Fibroblast of pulmonary artery (primary cell): ENCODE results near the gene HMGXB3.

Experiments
- DNase-seq: peaks from one replicate; pipeline ENCODE4 v3.0.0-alpha.2; 2010; ENCODE audit warnings: low read depth
- H3K4me3 ChIP-seq: replicated peaks from 2 replicates; pipeline ENCODE4 v1.5.1; 2011; ENCODE audit warnings: low read depth, mild to moderate bottlenecking, control low read depth, low read length, moderate library complexity
- CTCF ChIP-seq: IDR thresholded peaks from 2 replicates; pipeline ENCODE4 v1.5.1; 2011; ENCODE audit warnings: mild to moderate bottlenecking, control low read depth, low read length, inconsistent platforms; ENCODE audit errors: missing control alignments

HMGXB3 gene

GRCh38 chr5:150056075-150056443 lies 55.5 kb downstream of the HMGXB3 start:
- no peak overlapping the region for H3K4me3 ChIP-seq
- DNase-seq = no peak
- no peak for TF ChIP-seq CTCF

- DNase-seq = no peak
- no peak overlapping the region for H3K4me3 ChIP-seq
- TF ChIP-seq CTCF = no peak
These were observed 56.5 kb downstream of the HMGXB3 start for GRCh38 chr5:150057052-150057451.

- TF ChIP-seq CTCF = no peak
- H3K4me3 ChIP-seq = no peak overlapping the region
- DNase-seq = no peak
These were observed 57.0 kb downstream of the HMGXB3 start for GRCh38 chr5:150057511-150057910.

- TF ChIP-seq CTCF = no peak
- no peak for DNase-seq
- H3K4me3 ChIP-seq = no peak overlapping the region
These were observed 57.5 kb downstream of the HMGXB3 start for GRCh38 chr5:150057996-150058395.

- H3K4me3 ChIP-seq = no peak overlapping the region
- no peak for TF ChIP-seq CTCF
- DNase-seq = peak; percentile 53
These were observed 58.1 kb downstream of the HMGXB3 start for GRCh38 chr5:150058480-150059126.

GRCh38 chr5:150059623-150060022 lies 59.1 kb downstream of the HMGXB3 start:
- no peak for TF ChIP-seq CTCF
- DNase-seq = no peak
- H3K4me3 ChIP-seq = no peak overlapping the region

- no peak for TF ChIP-seq CTCF
- H3K4me3 ChIP-seq = no peak overlapping the region
- no peak for DNase-seq
These were observed 59.9 kb downstream of the HMGXB3 start for GRCh38 chr5:150060471-150060870.
